GM18907 (cell line): Measurements from ENCODE around the gene ADD3.
A peak's percentile ranks its signal among the peaks of the same experiment; 100 is the strongest.

Experiments used
- ATAC-seq: cut with Tn5 transposase; IDR thresholded peaks from one replicate; pipeline ENCODE4 v1.9.1; 2021; ENCODE audit warnings: mild to moderate bottlenecking, moderate library complexity; ENCODE audit not compliant: unreplicated experiment

ADD3 gene

GRCh38 chr10:109998513-109998912 lies 9.3 kb upstream of the ADD3 start:
- ATAC-seq, result no peak

GRCh38 chr10:110002801-110003523 lies 4.8 kb upstream of the ADD3 start:
- ATAC-seq, result no peak

- ATAC-seq, result no peak
Measured at GRCh38 chr10:110003524-110003885, 4.3 kb upstream of the ADD3 start.

GRCh38 chr10:110005719-110006118 lies 2.1 kb upstream of the ADD3 start:
- ATAC-seq, result no peak

GRCh38 chr10:110006358-110007160 lies 1.2 kb upstream of the ADD3 start:
- no peak for ATAC-seq

- peak; percentile 35 for ATAC-seq
Measured at GRCh38 chr10:110007161-110007700, 553 bp upstream of the ADD3 start.

GRCh38 chr10:110008518-110009339 lies 945 bp downstream of the ADD3 start:
- peak; percentile 22 for ATAC-seq

GRCh38 chr10:110009736-110010475 lies 2.1 kb downstream of the ADD3 start:
- ATAC-seq, result peak; percentile 37

GRCh38 chr10:110010486-110011378 lies 2.9 kb downstream of the ADD3 start:
- ATAC-seq, result no peak

GRCh38 chr10:110011681-110012080 lies 3.9 kb downstream of the ADD3 start:
- ATAC-seq, result no peak

- ATAC-seq, result no peak
Measured at GRCh38 chr10:110013630-110014293, 6.0 kb downstream of the ADD3 start.

- ATAC-seq, result no peak
Measured at GRCh38 chr10:110016039-110016438, 8.3 kb downstream of the ADD3 start.

- no peak for ATAC-seq
Measured at GRCh38 chr10:110017052-110017451, 9.3 kb downstream of the ADD3 start.

- no peak for ATAC-seq
Measured at GRCh38 chr10:110017907-110018306, 10.1 kb downstream of the ADD3 start.

- ATAC-seq, result no peak
Measured at GRCh38 chr10:110020265-110020664, 12.5 kb downstream of the ADD3 start.

GRCh38 chr10:110022716-110023504 lies 15.1 kb downstream of the ADD3 start:
- no peak for ATAC-seq

- ATAC-seq, result no peak
Measured at GRCh38 chr10:110023785-110024465, 16.1 kb downstream of the ADD3 start.

- ATAC-seq, result no peak
Measured at GRCh38 chr10:110029450-110029849, 21.7 kb downstream of the ADD3 start.
